Vagina (tissue), 2 donors: ENCODE measurements around the gene L3MBTL1.

Experiments
- CTCF ChIP-seq, 3 experiments: fragments of 450-650 bp in 2 of 3; fragments of 200-600 bp in 1 of 3; sonication (generic) in 1 of 3; IDR thresholded peaks; one replicate each; pipeline ENCODE4 v1.5.1; 2017 to 2019; ENCODE audit warnings: antibody characterized with exemption in 3 of 3, mild to moderate bottlenecking in 2 of 3, moderate library complexity in 2 of 3
- POLR2A ChIP-seq, 2 donors: fragments of 450-650 bp; IDR thresholded peaks; one replicate each; pipeline ENCODE4 v1.6.1; 2017; ENCODE audit warnings: antibody characterized with exemption in 2 of 2, mild to moderate bottlenecking in 2 of 2, moderate library complexity in 2 of 2

- no peak for TF ChIP-seq CTCF (IDR thresholded peaks at IDR 0.05)
- no peak for TF ChIP-seq POLR2A (IDR thresholded peaks at IDR 0.05)
These were observed 63.0 kb downstream of the L3MBTL1 start for GRCh38 chr20:43570496-43570895.
